HG02763 (cell line): Measurements from ENCODE around the gene CTNNA3.

Experiments
- ATAC-seq: cut with Tn5 transposase; IDR thresholded peaks from one replicate; pipeline ENCODE4 v1.9.1; 2021; ENCODE audit warnings: mild to moderate bottlenecking, moderate library complexity; ENCODE audit not compliant: unreplicated experiment

The CTNNA3 gene

GRCh38 chr10:66283064-66283463 is 1412.9 kb downstream of the CTNNA3 start:
- ATAC-seq: no peak

GRCh38 chr10:66281327-66281726 is 1414.7 kb downstream of the CTNNA3 start:
- ATAC-seq: no peak

GRCh38 chr10:66277481-66277880 is 1418.5 kb downstream of the CTNNA3 start:
- no peak for ATAC-seq

- no peak for ATAC-seq
Measured at GRCh38 chr10:66273966-66274519, 1422.0 kb downstream of the CTNNA3 start.

GRCh38 chr10:66265398-66265797 is 1430.6 kb downstream of the CTNNA3 start:
- ATAC-seq: no peak

- no peak for ATAC-seq
Measured at GRCh38 chr10:66259836-66260235, 1436.2 kb downstream of the CTNNA3 start.

GRCh38 chr10:66258693-66259092 is 1437.3 kb downstream of the CTNNA3 start:
- ATAC-seq: no peak

- no peak for ATAC-seq
Measured at GRCh38 chr10:66257801-66258200, 1438.2 kb downstream of the CTNNA3 start.

GRCh38 chr10:66252986-66253385 is 1443.0 kb downstream of the CTNNA3 start:
- no peak for ATAC-seq

- no peak for ATAC-seq
Measured at GRCh38 chr10:66246177-66246576, 1449.8 kb downstream of the CTNNA3 start.

- no peak for ATAC-seq
Measured at GRCh38 chr10:66244953-66245352, 1451.0 kb downstream of the CTNNA3 start.

- no peak for ATAC-seq
Measured at GRCh38 chr10:66242885-66243284, 1453.1 kb downstream of the CTNNA3 start.

GRCh38 chr10:66239062-66239461 is 1456.9 kb downstream of the CTNNA3 start:
- ATAC-seq: no peak

- no peak for ATAC-seq
Measured at GRCh38 chr10:66238343-66238742, 1457.7 kb downstream of the CTNNA3 start.

- ATAC-seq: no peak
Measured at GRCh38 chr10:66234872-66235271, 1461.1 kb downstream of the CTNNA3 start.

GRCh38 chr10:66228887-66229286 is 1467.1 kb downstream of the CTNNA3 start:
- ATAC-seq: no peak

GRCh38 chr10:66223656-66224055 is 1472.3 kb downstream of the CTNNA3 start:
- ATAC-seq: no peak

GRCh38 chr10:66222462-66223046 is 1473.4 kb downstream of the CTNNA3 start:
- ATAC-seq: no peak

GRCh38 chr10:66218981-66219587 is 1476.9 kb downstream of the CTNNA3 start:
- ATAC-seq: no peak

GRCh38 chr10:66218289-66218688 is 1477.7 kb downstream of the CTNNA3 start:
- no peak for ATAC-seq

GRCh38 chr10:66215920-66216319 is 1480.1 kb downstream of the CTNNA3 start:
- no peak for ATAC-seq

- no peak for ATAC-seq
Measured at GRCh38 chr10:66214721-66215404, 1481.1 kb downstream of the CTNNA3 start.
